Jurkat, Clone E6-1 (cell line): Measurements from ENCODE around the gene RASSF1.
"Not testable (repeated sequence)": the region's sequence is repeated elsewhere in the genome, so short reads cannot be mapped to it uniquely, and the experiment has no call there.

ENCODE experiments used
- DNase-seq: peaks from one replicate; pipeline ENCODE4 v3.0.0-alpha.2; 2011; ENCODE audit warnings: low read depth, low spot score
- H3K4me3 ChIP-seq: 2 replicates; pipeline ENCODE4 v1.5.1; 2011; ENCODE audit warnings: mild to moderate bottlenecking, low read length, control low read depth, moderate library complexity

Gene RASSF1

GRCh38 chr3:50294492-50295403 lies 45.9 kb downstream of the RASSF1 start:
- no peak for DNase-seq
- H3K4me3 ChIP-seq = no peak overlapping the region

DNA sequence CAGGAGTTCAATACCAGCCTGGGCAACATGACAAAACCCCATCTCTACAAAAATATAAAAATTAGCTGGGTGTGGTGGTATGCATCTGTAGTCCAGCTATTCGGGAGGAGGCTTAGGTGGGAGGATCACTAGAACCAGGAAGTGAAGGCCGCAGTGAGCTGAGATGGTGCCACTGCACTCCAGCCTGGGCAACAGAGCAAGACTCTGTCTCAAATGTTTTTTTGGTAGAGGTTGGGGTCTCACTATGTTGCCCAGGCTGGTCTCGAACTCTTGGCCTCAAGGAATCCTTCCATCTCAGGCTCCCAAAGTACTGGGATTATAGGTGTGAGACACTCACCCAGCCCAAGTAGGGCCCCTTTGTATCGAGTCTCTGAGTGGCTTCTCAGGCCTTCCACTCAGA lies 46.5 kb downstream of the RASSF1 start:
- H3K4me3 ChIP-seq = no peak overlapping the region
- no peak for DNase-seq

GRCh38 chr3:50293079-50293801 lies 47.4 kb downstream of the RASSF1 start:
- no peak for DNase-seq
- peak overlapping the region; percentile 99 for H3K4me3 ChIP-seq

GRCh38 chr3:50292159-50293078 lies 48.2 kb downstream of the RASSF1 start, which contains the start of gene IFRD2:
Gene IFRD2, minus strand, starts transcription at chr3:50292429. Its CDS starts 155 bp downstream, at chr3:50292274.
- peak; percentile 97 for DNase-seq
- H3K4me3 ChIP-seq = peak within 1 kb of the TSS; percentile 99

DNA sequence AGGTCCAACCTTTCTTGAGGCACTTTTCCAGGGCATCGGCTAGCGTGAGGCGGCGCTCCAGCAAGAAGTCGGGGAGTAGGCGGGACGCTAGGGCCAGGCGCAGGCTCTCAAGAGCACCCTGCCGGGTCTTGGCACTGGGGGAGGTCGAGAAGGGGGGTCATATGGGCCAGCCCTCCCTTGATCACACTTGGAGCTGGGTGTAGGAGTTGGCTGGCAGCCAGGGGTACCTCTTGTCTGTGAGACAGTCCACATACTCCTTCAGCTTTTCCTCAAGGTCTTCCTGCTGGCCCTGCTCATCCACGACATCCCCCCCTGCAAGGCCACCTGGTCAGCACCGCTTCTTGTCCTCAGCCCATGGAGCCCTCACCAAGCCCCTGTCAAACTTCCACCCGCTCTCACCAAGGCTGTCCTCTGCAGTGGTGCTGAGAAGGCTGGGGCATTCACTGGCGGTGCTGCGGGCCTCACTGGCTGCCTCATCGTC lies 50.4 kb downstream of the RASSF1 start:
- DNase-seq = no peak
- no peak overlapping the region for H3K4me3 ChIP-seq

DNA sequence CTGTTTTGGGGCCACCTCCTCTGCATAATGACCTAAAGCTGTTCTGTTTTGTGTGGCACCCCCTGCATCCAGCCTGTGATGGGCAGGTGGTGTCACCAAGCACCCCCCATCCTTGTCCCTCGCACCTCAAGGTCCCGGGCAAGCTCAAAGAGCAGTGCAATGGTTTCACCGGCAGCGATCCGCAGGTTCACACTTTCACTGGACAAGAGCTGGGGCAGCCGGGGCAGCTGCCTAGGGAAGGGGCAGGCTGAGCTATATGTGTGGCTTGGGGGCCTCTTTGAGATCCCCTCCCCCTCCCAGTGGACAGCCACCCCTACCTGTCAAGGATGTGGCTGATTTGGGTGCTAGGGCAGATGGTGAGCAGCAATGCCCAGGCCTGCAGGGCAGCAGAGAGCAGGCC lies 51.5 kb downstream of the RASSF1 start:
- DNase-seq = no peak
- H3K4me3 ChIP-seq = no peak overlapping the region

DNA sequence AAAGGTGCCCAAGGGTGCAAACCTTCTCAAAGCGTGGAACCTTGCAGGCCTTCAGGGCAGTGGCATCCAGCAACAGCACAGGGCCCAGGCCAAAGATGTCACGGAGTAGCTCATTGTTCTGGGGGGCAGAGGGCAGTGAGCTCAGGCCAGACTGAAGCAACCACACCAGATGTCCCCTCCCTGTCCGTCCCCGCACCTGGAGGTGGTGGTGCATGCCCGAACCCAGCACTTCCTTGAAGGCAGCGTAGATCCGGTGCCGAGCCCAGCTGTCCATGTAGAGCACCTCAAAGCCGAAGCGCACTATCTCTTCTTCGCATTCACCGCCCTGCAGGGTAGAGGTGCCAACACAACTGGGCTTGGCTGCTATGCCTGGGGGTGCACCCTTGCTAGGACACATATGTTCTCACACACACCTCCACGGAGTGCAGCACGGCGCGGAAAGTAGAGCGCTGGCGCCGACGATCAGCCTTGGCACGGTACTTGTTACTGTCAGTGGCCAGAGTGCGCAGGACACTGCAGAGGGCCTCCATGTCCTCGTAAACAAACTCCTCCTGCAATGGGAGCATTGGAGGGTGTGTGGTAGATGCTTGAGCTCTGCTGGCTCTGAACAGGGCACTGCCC lies 52.1 kb downstream of the RASSF1 start:
- no peak for DNase-seq

GRCh38 chr3:50287262-50287661 lies 53.4 kb downstream of the RASSF1 start:
- no peak overlapping the region for H3K4me3 ChIP-seq

More for the DNA sequence above, 52.1 kb downstream of the RASSF1 start:
- no peak overlapping the region for H3K4me3 ChIP-seq

GRCh38 chr3:50286322-50287227 lies 54.1 kb downstream of the RASSF1 start:
- no peak for DNase-seq
- H3K4me3 ChIP-seq = no peak overlapping the region

More at GRCh38 chr3:50287262-50287661, 53.4 kb downstream of the RASSF1 start:
- DNase-seq = no peak

- H3K4me3 ChIP-seq, DNase-seq: not testable (repeated sequence)
Observed at GRCh38 chr3:50284121-50284520, 56.5 kb downstream of the RASSF1 start.
